Measurements from ENCODE around the gene EXOC3L4.

- TF ChIP-seq CTCF (optimal IDR thresholded peaks at IDR 0.05 in 1 of 3, IDR thresholded peaks at IDR 0.05 in 1 of 3, conservative IDR thresholded peaks at IDR 0.05 in 1 of 3; ENCODE audit: extremely low read depth in 1 of 3, insufficient read depth in 2 of 3, low read length in 3 of 3) (no peak), EZH2 (IDR thresholded peaks at IDR 0.05; ENCODE audit: low read length) (no peak)
Measured at GRCh38 chr14:103067231-103067954, 27.1 kb upstream of the EXOC3L4 start.
